ENCODE results near the gene AKAP13. TPM values are rescaled to one million over a fixed set of nuclear protein-coding genes. Genes with fewer than 3 reads are reported as not detected.

The AKAP13 gene
- total and polyA plus RNA-seq, 2 of the 8 experiments (the other 6 are each of a cell fraction or from before 2014, with no cell fraction given), result 14.0 to 46.2 TPM

GRCh38 chr15:85540085-85540797 lies 159.8 kb downstream of the AKAP13 start:
- no peak overlapping the region for H2BK120ac ChIP-seq (replicated peaks; ENCODE audit: low read depth, low read length)
- H3K79me2 ChIP-seq (ENCODE audit: control insufficient read depth in 1 of 2, insufficient read depth in 2 of 2, low read length in 2 of 2), result no peaks in the 10 kb centered on the region
- CTCF ChIA-PET (ENCODE audit: partially characterized antibody), result interaction anchor here (0.8 kb wide), 1 partner anchor 76 kb away, joined by 3 read pairs; no protein-coding TSS in a partner anchor
- no peak overlapping the region for H3K4ac ChIP-seq (replicated peaks; ENCODE audit: insufficient read length, low read depth, low read length)
- 91% methylated on average over 6 of the region's 6 CpGs; no CpG with 5 or more reads in 1 of the 2 experiments for WGBS, 2 experiments (ENCODE audit: extremely low coverage in 1 of 2, insufficient coverage in 1 of 2, insufficient read length in 1 of 2, insufficient replicate concordance in 2 of 2, low coverage in 1 of 2, low lambda C conversion rate in 2 of 2, missing lambda C conversion rate in 1 of 2)
- no peak overlapping the region for H3K23ac ChIP-seq (ENCODE audit: insufficient read length)
- peaks cover 0 to 3% of the 10 kb centered on the region in 2 experiments for H4K20me1 ChIP-seq (replicated peaks in 1 of 2; ENCODE audit: control insufficient read depth in 1 of 2, insufficient read depth in 2 of 2, low read length in 2 of 2)
- H3K27ac ChIP-seq (ENCODE audit: low read depth, low read length), result no peak overlapping the region
- H3K27me3 ChIP-seq (replicated peaks in 1 of 4; ENCODE audit: control insufficient read depth in 3 of 4, extremely low read depth in 1 of 4, insufficient read depth in 3 of 4, low read length in 3 of 4), result no peaks in the 10 kb centered on the region
- no peak overlapping the region for H2AK5ac ChIP-seq (ENCODE audit: low read depth, low read length)
- H3K18ac ChIP-seq (ENCODE audit: extremely low read depth, low read length), result no peak overlapping the region
- no peak overlapping the region for H3K56ac ChIP-seq (replicated peaks; ENCODE audit: insufficient read length, low read depth, low read length)
- no peak overlapping the region for H3K14ac ChIP-seq (ENCODE audit: insufficient read length)
- DNase-seq (ENCODE audit: low read depth in 1 of 2, low spot score in 2 of 2) (no peak), FAIRE-seq (no peak)
- no peak overlapping the region for H3K9ac ChIP-seq (replicated peaks in 1 of 4; ENCODE audit: extremely low read depth in 1 of 4, low read depth in 3 of 4, low read length in 3 of 4)
- H3K79me1 ChIP-seq (ENCODE audit: low read depth, low read length), result no peaks in the 10 kb centered on the region
- peaks cover 0 to 4% (median 1%) of the 10 kb centered on the region in 4 experiments; a peak in 1 of 7 replicates for H3K4me1 ChIP-seq (replicated peaks in 1 of 4; ENCODE audit: control insufficient read depth in 3 of 4, insufficient read depth in 4 of 4, low read length in 3 of 4)
- no peak overlapping the region for H3K4me3 ChIP-seq (ENCODE audit: extremely low read depth in 1 of 4, insufficient read depth in 2 of 4, low read depth in 3 of 4, low read length in 4 of 4)
- no peak overlapping the region for H2BK20ac ChIP-seq (ENCODE audit: low read length)
- POLR2A ChIA-PET (ENCODE audit: partially characterized antibody), result no interaction called here
- H3K9me3 ChIP-seq (ENCODE audit: insufficient read depth in 2 of 2, low read depth in 1 of 2, low read length in 1 of 2), result no peaks in the 10 kb centered on the region
- no peaks in the 10 kb centered on the region; a peak in 1 of 8 replicates for H3K36me3 ChIP-seq (ENCODE audit: control insufficient read depth in 2 of 4, insufficient read depth in 4 of 4, low read length in 3 of 4)
- H3K4me2 ChIP-seq (ENCODE audit: insufficient read depth in 1 of 2, low read depth in 2 of 2, low read length in 2 of 2), result no peak overlapping the region
- no peak overlapping the region for H2BK5ac ChIP-seq (ENCODE audit: low read depth, low read length)
- no peak overlapping the region for H2BK12ac ChIP-seq (ENCODE audit: low read depth, low read length)
- no peak overlapping the region for H4K5ac ChIP-seq (ENCODE audit: insufficient read length, low read depth, low read length)
- no peak overlapping the region for H4K8ac ChIP-seq (ENCODE audit: extremely low read depth, insufficient read depth, low read length)
- H3K23me2 ChIP-seq (ENCODE audit: low read depth, low read length), result no peaks in the 10 kb centered on the region
- no peak overlapping the region for H2BK15ac ChIP-seq (ENCODE audit: low read length)
- no peak for TF ChIP-seq EGR1 (IDR thresholded peaks at IDR 0.05; ENCODE audit: borderline replicate concordance, low read depth, low read length)
- TF ChIP-seq, protein P1, sequence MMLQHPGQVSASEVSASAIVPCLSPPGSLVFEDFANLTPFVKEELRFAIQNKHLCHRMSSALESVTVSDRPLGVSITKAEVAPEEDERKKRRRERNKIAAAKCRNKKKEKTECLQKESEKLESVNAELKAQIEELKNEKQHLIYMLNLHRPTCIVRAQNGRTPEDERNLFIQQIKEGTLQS (IDR thresholded peaks at IDR 0.05; ENCODE audit: insufficient read depth, low read depth, low read length), result no peak
- TF ChIP-seq YY1 (IDR thresholded peaks at IDR 0.05; ENCODE audit: low read depth, low read length), result no peak
- TF ChIP-seq POLR2AphosphoS5 (IDR thresholded peaks at IDR 0.05; ENCODE audit: low read depth, low read length), result no peak
- TF ChIP-seq CTBP2 (IDR thresholded peaks at IDR 0.05; ENCODE audit: borderline replicate concordance, insufficient read depth, insufficient read length, low read length), result no peak
- TF ChIP-seq ASH2L (IDR thresholded peaks at IDR 0.05; ENCODE audit: low read length), result no peak
- no peak for TF ChIP-seq SP1 (IDR thresholded peaks at IDR 0.05; ENCODE audit: low read depth, low read length)
- no peak for TF ChIP-seq SUZ12 (IDR thresholded peaks at IDR 0.05; ENCODE audit: low read length)
- H4K91ac ChIP-seq (replicated peaks; ENCODE audit: insufficient read length, low read length), result no peak overlapping the region
- H2AFZ ChIP-seq (ENCODE audit: low read length), result no peak overlapping the region

Measured in H1 (cell line).